Activated naive CD4-positive, alpha-beta T cell treated with anti-CD3 and anti-CD28 coated beads, Interleukin-2, amount 50 U/mL, for 24 hours (primary cell): Measurements from ENCODE around the gene KIF1A.
"Not testable (repeated sequence)": the region's sequence is repeated elsewhere in the genome, so short reads cannot be mapped to it uniquely, and the experiment has no call there.

Experiments used
- H3K27ac Mint-ChIP-seq: one replicate; pipeline ENCODE4 v1.8.0; 2021; ENCODE audit warnings: mild to moderate bottlenecking, mixed read lengths
- H3K27me3 Mint-ChIP-seq: one replicate; pipeline ENCODE4 v1.8.0; 2021; ENCODE audit warnings: mixed read lengths
- H3K36me3 Mint-ChIP-seq: one replicate; pipeline ENCODE4 v1.8.0; 2021; ENCODE audit warnings: mixed read lengths
- H3K4me1 Mint-ChIP-seq: one replicate; pipeline ENCODE4 v1.8.0; 2021; ENCODE audit warnings: mixed read lengths
- H3K4me3 Mint-ChIP-seq: one replicate; pipeline ENCODE4 v1.8.0; 2021; ENCODE audit warnings: mild to moderate bottlenecking, mixed read lengths
- H3K9me3 Mint-ChIP-seq: one replicate; pipeline ENCODE4 v1.8.0; 2021; ENCODE audit warnings: mixed read lengths

KIF1A gene

DNA sequence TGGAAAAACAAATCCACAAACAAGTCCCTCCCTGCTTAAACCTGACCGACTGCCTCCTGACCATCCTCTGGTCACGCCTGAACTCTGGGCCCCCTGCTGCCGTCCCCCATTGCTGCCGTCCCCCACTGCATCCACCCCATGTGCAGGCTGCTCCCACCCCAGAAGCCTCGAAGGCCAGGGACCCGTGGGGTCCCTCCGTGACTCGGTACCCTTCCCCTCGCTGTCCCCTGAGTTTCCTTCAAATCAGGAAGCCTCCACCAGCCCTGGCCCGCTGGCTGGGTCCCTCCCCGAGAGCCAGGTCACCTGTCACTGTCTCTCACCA is 30.7 kb upstream of the KIF1A start:
- Mint-ChIP-seq H3K27ac (no peak overlapping the region), H3K9me3 (peaks cover 5% of the 10 kb centered on the region), H3K36me3 (peaks cover 3% of the 10 kb centered on the region), H3K4me1 (no peaks in the 10 kb centered on the region), H3K4me3 (no peak overlapping the region), H3K27me3 (no peaks in the 10 kb centered on the region)

- Mint-ChIP-seq H3K4me1 (no peaks in the 10 kb centered on the region), H3K9me3 (peaks cover 5% of the 10 kb centered on the region), H3K36me3 (peaks cover 3% of the 10 kb centered on the region), H3K27ac (no peak overlapping the region), H3K4me3 (no peak overlapping the region), H3K27me3 (no peaks in the 10 kb centered on the region)
Observed at GRCh38 chr2:240850026-240850425, 30.0 kb upstream of the KIF1A start.

DNA sequence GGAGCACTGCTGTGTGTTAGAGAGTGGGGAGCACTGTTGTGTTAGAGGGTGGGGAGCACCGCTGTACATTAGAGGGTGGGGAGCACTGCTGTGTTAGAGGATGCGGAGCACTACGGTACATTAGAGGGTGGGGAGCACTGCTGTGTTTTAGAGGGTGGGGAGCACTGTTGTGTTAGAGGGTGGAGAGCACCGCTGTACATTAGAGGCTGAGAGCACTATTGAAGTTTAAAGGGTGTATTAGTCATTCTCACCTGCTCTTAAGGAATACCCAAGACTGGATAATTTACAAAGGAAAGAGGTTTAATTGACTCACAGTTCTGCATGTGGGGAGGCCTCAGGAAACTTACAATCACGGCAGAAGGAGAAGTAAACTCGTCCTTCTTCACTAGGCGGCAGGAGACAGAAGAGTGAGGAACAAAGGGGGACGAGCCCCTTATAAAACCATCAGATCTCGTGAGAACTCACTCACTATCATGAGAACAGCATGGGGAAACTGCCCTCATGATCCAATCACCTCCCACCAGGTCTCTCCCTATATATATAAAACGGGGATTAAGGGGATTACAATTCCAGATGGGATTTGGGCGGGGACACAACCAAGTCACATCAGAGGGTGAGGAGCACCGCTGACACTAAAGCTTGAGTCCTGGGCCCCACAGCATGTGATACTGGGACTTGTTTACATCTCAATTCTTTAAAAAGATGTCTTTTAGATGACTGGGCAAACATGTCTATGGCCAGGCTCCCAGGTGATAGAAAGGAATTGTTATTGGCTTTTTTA is 29.1 kb upstream of the KIF1A start:
- peaks cover under 1% of the 10 kb centered on the region for H3K36me3 Mint-ChIP-seq
- no peak overlapping the region for H3K27ac Mint-ChIP-seq

GRCh38 chr2:240847817-240848216 is 27.8 kb upstream of the KIF1A start:
- H3K4me1 Mint-ChIP-seq, result no peaks in the 10 kb centered on the region
- no peak overlapping the region for H3K27ac Mint-ChIP-seq
- no peaks in the 10 kb centered on the region for H3K9me3 Mint-ChIP-seq
- H3K4me3 Mint-ChIP-seq, result no peak overlapping the region
- H3K36me3 Mint-ChIP-seq, result no peaks in the 10 kb centered on the region
- no peaks in the 10 kb centered on the region for H3K27me3 Mint-ChIP-seq

More for the DNA sequence above, 29.1 kb upstream of the KIF1A start:
- Mint-ChIP-seq H3K27me3 (no peaks in the 10 kb centered on the region), H3K4me1 (no peaks in the 10 kb centered on the region), H3K4me3 (no peak overlapping the region), H3K9me3 (peaks cover 2% of the 10 kb centered on the region)

DNA sequence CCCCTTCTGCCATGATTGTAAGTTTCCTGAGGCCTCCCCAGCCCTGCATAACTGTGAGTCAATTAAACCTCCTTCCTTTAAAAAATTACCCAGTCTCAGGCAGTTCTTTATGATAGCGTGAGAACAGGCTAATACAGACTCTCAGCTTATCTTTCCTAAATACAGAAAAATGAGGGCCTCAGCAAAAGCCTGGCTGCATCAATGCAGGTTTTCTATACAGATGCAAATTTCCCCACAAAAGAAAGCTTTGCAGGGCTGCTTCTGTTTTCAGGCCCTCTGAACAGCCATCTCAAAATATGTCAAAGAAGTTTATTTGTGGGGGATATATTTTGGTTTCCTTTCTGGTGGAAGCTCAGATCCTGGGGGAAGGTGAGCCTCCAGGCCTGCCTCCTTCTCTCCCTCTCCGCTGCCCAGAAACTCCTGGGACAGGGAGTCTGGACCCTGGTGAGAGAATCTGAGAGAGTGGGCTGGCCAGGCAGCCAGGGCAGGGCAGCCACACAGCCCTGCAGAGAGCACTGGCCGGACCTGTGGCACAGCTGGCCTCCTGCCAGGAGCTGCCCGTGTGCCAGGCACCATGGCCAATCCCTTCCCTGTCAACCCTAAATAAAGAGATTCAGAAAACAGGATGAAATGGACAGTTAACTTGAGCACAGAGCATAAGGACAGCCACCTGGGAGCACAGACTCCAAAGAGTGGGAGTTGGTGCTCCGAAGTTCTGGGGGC is 27.0 kb upstream of the KIF1A start:
- Mint-ChIP-seq H3K36me3 (no peaks in the 10 kb centered on the region), H3K4me1 (no peaks in the 10 kb centered on the region), H3K27ac (no peak overlapping the region), H3K27me3 (no peaks in the 10 kb centered on the region), H3K9me3 (no peaks in the 10 kb centered on the region), H3K4me3 (no peak overlapping the region)

GRCh38 chr2:240846309-240846708 is 26.3 kb upstream of the KIF1A start:
- H3K27ac Mint-ChIP-seq, H3K4me3 Mint-ChIP-seq, H3K36me3 Mint-ChIP-seq, H3K9me3 Mint-ChIP-seq, H3K27me3 Mint-ChIP-seq, H3K4me1 Mint-ChIP-seq: not testable (repeated sequence)

- H3K4me3 Mint-ChIP-seq, result no peak overlapping the region
- no peaks in the 10 kb centered on the region for H3K9me3 Mint-ChIP-seq
- H3K27ac Mint-ChIP-seq, result no peak overlapping the region
- no peaks in the 10 kb centered on the region for H3K4me1 Mint-ChIP-seq
- H3K36me3 Mint-ChIP-seq, result no peaks in the 10 kb centered on the region
- peaks cover 3% of the 10 kb centered on the region for H3K27me3 Mint-ChIP-seq
Observed at GRCh38 chr2:240840435-240841060, 20.5 kb upstream of the KIF1A start.

DNA sequence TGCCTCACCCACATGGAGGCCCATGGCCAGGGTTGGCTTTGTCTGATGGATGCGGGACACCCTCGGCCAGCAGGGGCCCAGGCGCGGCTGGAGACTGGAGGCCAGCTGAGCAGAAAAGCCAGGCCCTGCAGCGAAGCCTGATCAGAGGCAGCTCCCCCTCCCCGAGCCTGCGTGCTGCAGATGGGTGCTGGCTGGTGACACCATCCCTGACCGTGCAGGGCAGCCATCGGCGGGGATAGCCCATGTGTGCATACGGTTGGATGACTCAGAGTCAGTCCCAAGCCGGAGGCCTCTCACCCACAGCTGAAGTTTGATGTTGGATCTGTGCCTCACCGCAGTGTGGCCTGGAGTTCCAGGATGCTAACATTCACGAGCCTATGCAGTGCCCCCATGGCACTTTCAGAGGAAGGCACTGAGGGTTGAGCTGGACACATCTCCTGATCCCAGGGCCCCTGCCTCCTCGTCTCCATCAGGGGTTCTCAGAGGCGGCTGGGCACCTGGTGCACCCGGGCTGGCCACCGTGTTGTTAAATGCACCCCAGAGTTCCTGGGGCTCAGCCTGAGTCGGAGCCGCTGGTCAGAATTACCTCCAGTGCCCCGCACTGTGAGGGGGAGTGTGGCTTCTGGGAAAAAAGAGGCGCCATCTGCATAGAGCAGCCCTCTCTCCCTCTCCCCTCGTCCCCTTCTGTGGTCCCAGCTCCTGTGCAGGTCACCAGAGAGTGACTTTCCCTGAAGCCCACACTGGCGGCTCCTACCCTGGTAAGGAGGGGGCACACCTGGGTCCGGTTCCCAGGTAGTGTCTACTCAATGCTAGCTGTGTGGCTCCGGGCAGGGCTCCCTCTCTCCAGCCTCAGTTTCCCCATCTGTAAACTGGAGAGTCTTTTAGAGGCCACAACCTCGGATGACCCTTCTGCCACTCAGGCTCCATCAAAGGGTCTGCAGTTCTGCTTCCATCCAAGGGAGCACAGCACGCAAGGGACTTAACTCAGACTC is 19.4 kb upstream of the KIF1A start:
- H3K9me3 Mint-ChIP-seq, result no peaks in the 10 kb centered on the region
- no peak overlapping the region for H3K4me3 Mint-ChIP-seq
- peaks cover 3% of the 10 kb centered on the region for H3K27me3 Mint-ChIP-seq
- no peak overlapping the region for H3K27ac Mint-ChIP-seq
- no peaks in the 10 kb centered on the region for H3K4me1 Mint-ChIP-seq
- no peaks in the 10 kb centered on the region for H3K36me3 Mint-ChIP-seq

DNA sequence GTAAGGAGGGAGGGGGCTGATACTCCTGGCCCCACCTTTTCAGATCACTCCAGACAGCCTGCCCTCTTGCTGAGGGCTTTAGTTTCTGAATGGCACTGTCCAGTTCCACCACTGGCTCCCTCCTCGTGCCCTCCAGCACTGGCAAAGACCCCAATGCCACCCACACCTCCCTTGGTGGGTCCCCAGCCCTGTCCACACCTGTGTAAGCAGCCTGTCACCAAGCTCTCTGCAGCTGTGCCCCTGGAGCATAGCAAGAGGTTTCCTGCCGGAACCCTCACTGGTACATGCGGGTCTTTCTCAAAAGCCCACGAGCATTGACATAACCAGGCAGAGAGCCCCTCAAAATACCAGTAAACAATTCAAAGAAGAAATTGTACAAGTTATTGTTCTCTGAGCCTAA is 17.6 kb upstream of the KIF1A start:
- Mint-ChIP-seq H3K27me3 (peaks cover 3% of the 10 kb centered on the region), H3K9me3 (no peaks in the 10 kb centered on the region), H3K4me1 (no peaks in the 10 kb centered on the region), H3K27ac (no peak overlapping the region), H3K4me3 (no peak overlapping the region), H3K36me3 (no peaks in the 10 kb centered on the region)

GRCh38 chr2:240836781-240837467 is 16.9 kb upstream of the KIF1A start:
- H3K4me1 Mint-ChIP-seq, result peaks cover under 1% of the 10 kb centered on the region
- H3K9me3 Mint-ChIP-seq, result no peaks in the 10 kb centered on the region
- H3K27ac Mint-ChIP-seq, result no peak overlapping the region
- H3K4me3 Mint-ChIP-seq, result no peak overlapping the region
- H3K27me3 Mint-ChIP-seq, result peaks cover 3% of the 10 kb centered on the region
- H3K36me3 Mint-ChIP-seq, result no peaks in the 10 kb centered on the region

DNA sequence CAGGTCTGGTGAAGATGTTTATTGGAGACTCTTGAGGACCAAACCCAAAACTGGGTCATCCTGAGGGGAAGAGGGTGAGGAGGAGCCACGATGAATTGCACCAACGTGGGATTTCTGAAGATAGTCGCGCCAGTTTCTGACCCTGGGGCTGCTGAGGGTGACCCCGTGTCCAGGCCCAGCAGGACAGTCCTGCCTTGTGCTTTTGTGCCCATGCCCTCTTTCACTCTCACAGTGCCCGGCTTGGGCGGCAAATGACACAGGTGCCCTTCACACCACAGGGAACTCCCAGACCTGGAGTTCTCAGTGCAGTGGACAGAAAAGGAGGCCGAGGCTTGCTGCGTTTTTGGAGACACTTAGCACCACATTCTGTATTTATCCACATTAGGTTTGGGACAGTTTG is 15.5 kb upstream of the KIF1A start:
- Mint-ChIP-seq H3K27ac (peak overlapping the region; percentile 17), H3K9me3 (no peaks in the 10 kb centered on the region), H3K4me3 (no peak overlapping the region), H3K27me3 (peaks cover 2% of the 10 kb centered on the region), H3K36me3 (no peaks in the 10 kb centered on the region), H3K4me1 (peaks cover 3% of the 10 kb centered on the region)

GRCh38 chr2:240834377-240834975 is 14.5 kb upstream of the KIF1A start:
- peaks cover 3% of the 10 kb centered on the region for H3K4me1 Mint-ChIP-seq
- H3K27me3 Mint-ChIP-seq, result peaks cover 3% of the 10 kb centered on the region
- H3K27ac Mint-ChIP-seq, result no peak overlapping the region
- H3K4me3 Mint-ChIP-seq, result no peak overlapping the region
- no peaks in the 10 kb centered on the region for H3K36me3 Mint-ChIP-seq
- H3K9me3 Mint-ChIP-seq, result no peaks in the 10 kb centered on the region

GRCh38 chr2:240833724-240834285 is 13.8 kb upstream of the KIF1A start:
- Mint-ChIP-seq H3K9me3 (no peaks in the 10 kb centered on the region), H3K27ac (no peak overlapping the region), H3K4me3 (no peak overlapping the region), H3K4me1 (peaks cover 3% of the 10 kb centered on the region), H3K36me3 (no peaks in the 10 kb centered on the region), H3K27me3 (peaks cover 6% of the 10 kb centered on the region)

- Mint-ChIP-seq H3K27me3 (peaks cover 9% of the 10 kb centered on the region), H3K27ac (no peak overlapping the region)
Observed at GRCh38 chr2:240832921-240833494, 13.0 kb upstream of the KIF1A start.

More at GRCh38 chr2:240832921-240833494, 13.0 kb upstream of the KIF1A start:
- H3K9me3 Mint-ChIP-seq, result no peaks in the 10 kb centered on the region
- H3K4me1 Mint-ChIP-seq, result peaks cover 3% of the 10 kb centered on the region
- H3K4me3 Mint-ChIP-seq, result no peak overlapping the region
- H3K36me3 Mint-ChIP-seq, result no peaks in the 10 kb centered on the region
